B cell (primary cell): Measurements from ENCODE around the gene CRYBA4. TPM values are rescaled to one million over a fixed set of nuclear protein-coding genes. Genes with fewer than 3 reads are reported as not detected.

Source experiments
- ATAC-seq: fragments of 200-7000 bp; cut with Tn5 transposase; one replicate; pipeline ENCODE4 v1.10.0; 2021; ENCODE audit warnings: low read depth, mild to moderate bottlenecking, moderate number of reproducible peaks, moderate library complexity
- CTCF ChIA-PET: fragments of 350-600 bp; sonication (Branson Sonifier 250); formaldehyde crosslinking; loops from one replicate; lab custom pipeline; 2021; ENCODE audit warnings: antibody characterized with exemption, inconsistent platforms; lab: Charles Lee
- POLR2A ChIA-PET: fragments of 350-600 bp; sonication (Branson Sonifier 250); formaldehyde crosslinking; loops from one replicate; lab custom pipeline; 2021; ENCODE audit warnings: antibody characterized with exemption; lab: Charles Lee
- DNase-seq: peaks from one replicate; pipeline ENCODE4 v3.0.0; 2013
- H2AFZ ChIP-seq: 2 replicates; pipeline ENCODE4 v1.6.1; 2012; ENCODE audit warnings: mild to moderate bottlenecking, low read depth, low read length; ENCODE audit not compliant: insufficient read depth, poor library complexity, severe bottlenecking
- H3K27ac ChIP-seq, 2 donors: 1 replicate in 1 of 2; 2 replicates in 1 of 2; pipeline ENCODE4 v1.5.1; 2012 to 2013; ENCODE audit warnings: low read length in 2 of 2, mild to moderate bottlenecking in 2 of 2, moderate library complexity in 1 of 2
- H3K27me3 ChIP-seq, 4 experiments: fragments of 200-600 bp in 1 of 4; sonication (generic) in 1 of 4; replicated peaks in 1 of 4; 1 replicate in 2 of 4; 2 replicates in 2 of 4; pipeline versions ENCODE4 v1.6.1 to v1.7.0; 2013 to 2016; ENCODE audit warnings: low read length in 3 of 4, mild to moderate bottlenecking in 2 of 4, mixed read lengths in 1 of 4, moderate library complexity in 1 of 4; ENCODE audit not compliant: insufficient read depth in 4 of 4, control insufficient read depth in 3 of 4; ENCODE audit errors: control extremely low read depth in 1 of 4
- H3K36me3 ChIP-seq, 2 experiments: replicated peaks in 1 of 2; 1 replicate in 1 of 2; 2 replicates in 1 of 2; pipeline versions ENCODE4 v1.6.1 to v1.7.1; 2013; ENCODE audit warnings: low read length in 1 of 2; ENCODE audit not compliant: insufficient read depth in 2 of 2, control insufficient read depth in 1 of 2; ENCODE audit errors: control extremely low read depth in 1 of 2, extremely low read depth in 1 of 2
- H3K4me1 ChIP-seq, 2 donors: fragments of 200-600 bp in 1 of 2; sonication (generic) in 1 of 2; 1 replicate in 1 of 2; 2 replicates in 1 of 2; pipeline versions ENCODE4 v1.5.1 to v1.6.1; 2013 to 2017; ENCODE audit warnings: low read length in 2 of 2; ENCODE audit not compliant: control insufficient read depth in 2 of 2, insufficient read depth in 2 of 2
- H3K4me2 ChIP-seq: replicated peaks from 2 replicates; pipeline ENCODE3; 2012; ENCODE audit warnings: mild to moderate bottlenecking, low read depth, low read length; ENCODE audit not compliant: poor library complexity, severe bottlenecking
- H3K4me3 ChIP-seq, 5 experiments: fragments of 200-600 bp in 1 of 5; sonication (generic) in 1 of 5; 1 replicate in 3 of 5; 2 replicates in 2 of 5; pipeline versions ENCODE4 v1.5.1 to v1.7.0; 2011 to 2016; ENCODE audit warnings: low read length in 4 of 5, mild to moderate bottlenecking in 4 of 5, low read depth in 2 of 5, control low read depth in 1 of 5, moderate library complexity in 1 of 5; ENCODE audit not compliant: insufficient read depth in 1 of 5; ENCODE audit errors: control extremely low read depth in 1 of 5, extremely low read depth in 1 of 5
- H3K79me2 ChIP-seq: fragments of 200-600 bp; sonication (generic); one replicate; pipeline ENCODE4 v1.6.0; 2016; ENCODE audit warnings: low read length; ENCODE audit not compliant: control insufficient read depth, insufficient read depth
- H3K9ac ChIP-seq: fragments of 200-600 bp; sonication (generic); 2 replicates; pipeline ENCODE4 v1.6.1; 2017; ENCODE audit warnings: mild to moderate bottlenecking, low read length, moderate library complexity
- H3K9me3 ChIP-seq, 3 donors: one replicate each; pipeline versions ENCODE4 v1.6.1 to v1.7.1; 2013; ENCODE audit warnings: low read length in 2 of 3; ENCODE audit not compliant: control insufficient read depth in 2 of 3, insufficient read depth in 1 of 3; ENCODE audit errors: control extremely low read depth in 1 of 3
- H4K20me1 ChIP-seq: 2 replicates; pipeline ENCODE4 v1.6.0; 2012; ENCODE audit warnings: mild to moderate bottlenecking, low read length; ENCODE audit not compliant: insufficient read depth, control insufficient read depth, poor library complexity, severe bottlenecking
- H3K27ac Mint-ChIP-seq: one replicate; pipeline ENCODE4 v1.8.0; 2021; ENCODE audit warnings: mixed read lengths
- H3K27me3 Mint-ChIP-seq: one replicate; pipeline ENCODE4 v1.8.0; 2021; ENCODE audit warnings: mixed read lengths
- H3K4me1 Mint-ChIP-seq: one replicate; pipeline ENCODE4 v1.8.0; 2021; ENCODE audit warnings: mixed read lengths
- H3K4me3 Mint-ChIP-seq: one replicate; pipeline ENCODE4 v1.8.0; 2021; ENCODE audit warnings: mixed read lengths
- H3K9me3 Mint-ChIP-seq: one replicate; pipeline ENCODE4 v1.8.0; 2022; ENCODE audit warnings: mixed read lengths; ENCODE audit not compliant: insufficient read depth
- CTCF ChIP-seq: fragments of 200-600 bp; IDR thresholded peaks from one replicate; pipeline ENCODE4 v1.8.0; 2022; ENCODE audit warnings: antibody characterized with exemption, mild to moderate bottlenecking
- EZH2 ChIP-seq: IDR thresholded peaks from 2 replicates; pipeline ENCODE4 v1.6.1; 2012; ENCODE audit warnings: borderline replicate concordance, low read depth, mild to moderate bottlenecking, moderate library complexity, low read length; ENCODE audit not compliant: insufficient read depth, poor library complexity, severe bottlenecking
- WGBS: methylation state at CpG from one replicate; pipeline ENCODE4 v1.1.5; 2013; ENCODE audit warnings: missing lambda C conversion rate; ENCODE audit not compliant: insufficient coverage; 5-methylcytosine and 5-hydroxymethylcytosine counted together
- intact Hi-C: fragments of 100-400 bp; cut with micrococcal nuclease; formaldehyde crosslinking; loops from one replicate; pipeline ENCODE4 v1.10.0; 2022
- polyA plus RNA-seq: library from polyadenylated mRNA; depleted of rRNA; stranded (reverse); fragments of >200 nt; gene quantifications from 2 replicates; pipeline ENCODE4 v1.2.3, GENCODE V29; 2012
- total RNA-seq, 2 donors: library from RNA; stranded (reverse); fragments of 120-200 nt in 1 of 2; gene quantifications; 1 replicate in 1 of 2; 2 replicates in 1 of 2; pipeline versions ENCODE4 v1.2.3 to v1.2.4, GENCODE V29; 2013 to 2022

Gene CRYBA4
- total and polyA plus RNA-seq, 2 donors (not counting 1 experiment from before 2014, with no cell fraction given) = not detected

DNA sequence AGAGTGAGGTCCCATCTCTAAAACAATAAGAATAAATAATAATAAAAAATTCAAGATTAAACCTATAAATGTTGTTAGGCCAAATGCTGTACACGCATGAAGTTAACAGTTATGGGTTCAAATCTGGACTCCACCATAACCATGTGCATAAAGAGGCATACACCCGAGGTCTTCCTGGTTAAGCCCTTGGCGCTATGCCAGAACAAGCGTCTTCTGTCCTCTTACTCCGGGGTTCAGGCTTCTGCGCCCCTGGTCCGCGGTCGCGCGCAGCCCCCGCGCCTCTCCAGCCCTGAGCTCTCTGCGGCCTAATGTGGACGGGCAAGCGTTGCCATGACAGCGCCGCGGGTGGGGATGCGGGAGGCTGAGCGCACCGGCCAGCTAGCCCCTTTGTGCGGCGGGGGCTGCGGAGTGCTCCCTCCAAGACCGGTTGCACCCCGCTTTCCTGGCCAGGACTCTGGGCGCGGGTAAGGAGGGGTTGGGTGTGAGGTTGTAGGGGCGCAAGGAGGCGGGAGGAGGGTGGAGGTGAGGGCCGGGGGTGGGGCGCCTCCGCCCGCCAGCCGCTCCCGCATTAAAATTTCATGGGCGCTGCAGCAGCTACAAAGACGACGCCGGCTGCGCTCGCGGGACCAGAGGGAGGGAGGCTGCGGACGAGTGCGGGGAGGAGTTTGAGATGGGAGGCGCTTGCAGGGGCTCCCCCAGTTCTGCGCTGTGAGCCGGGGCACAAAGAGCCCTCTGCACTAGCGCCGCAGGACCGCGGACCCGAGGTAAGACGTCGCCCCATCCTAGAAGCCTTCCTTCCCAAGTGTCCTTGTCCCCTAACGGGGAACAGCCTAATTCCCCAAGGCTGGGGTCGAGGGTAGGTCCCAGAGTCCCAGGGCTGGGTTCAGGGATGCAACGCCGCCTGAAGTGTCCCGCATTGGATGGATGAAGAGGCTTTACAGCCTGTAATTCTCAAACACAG lies 35.4 kb downstream of the CRYBA4 start, which contains the start of gene MIAT:
Gene MIAT, plus strand, starts transcription at position 698 of the 961 bp plus-strand sequence.
- DNase-seq (peak; percentile 70), ATAC-seq (peak; percentile 69)
- Histone ChIP-seq H3K4me2 (peak within 1 kb of the TSS; percentile 87), H3K9ac (peak within 1 kb of the TSS; percentile 74), H3K4me3 (peak within 1 kb of the TSS; percentile 28 to 72 (median 56)), H2AFZ (peak within 1 kb of the TSS; percentile 78), H3K4me1 (peaks cover 26 to 29% of the 10 kb centered on the region in 2 donors), H4K20me1 (no peaks in the 10 kb centered on the region), H3K79me2 (no peaks in the 10 kb centered on the region), H3K9me3 (no peaks in the 10 kb centered on the region), H3K27ac (no peak within 1 kb of the TSS), H3K27me3 (peaks cover 0 to 32% (median 14%) of the 10 kb centered on the region in 4 experiments), H3K36me3 (no peaks in the 10 kb centered on the region)
- no peak for TF ChIP-seq CTCF
- peak; percentile 52 for TF ChIP-seq EZH2
- peaks cover 20% of the 10 kb centered on the region for H3K4me1 Mint-ChIP-seq
- peak within 1 kb of the TSS; percentile 95 for H3K4me3 Mint-ChIP-seq
- H3K9me3 Mint-ChIP-seq = no peaks in the 10 kb centered on the region
- H3K27ac Mint-ChIP-seq = peak within 1 kb of the TSS; percentile 67
- POLR2A ChIA-PET = interaction anchor here (1.0 kb wide), 1 partner anchor 145 kb away, joined by 3 read pairs; the partner anchor contains the start of gene TFIP11
- intact Hi-C loops = no loop called here
- CTCF ChIA-PET = interaction anchor here (1.4 kb wide), 1 partner anchor 10 kb away, joined by 3 read pairs; no protein-coding TSS in a partner anchor
- H3K27me3 Mint-ChIP-seq = peaks cover 12% of the 10 kb centered on the region
- 4% methylated on average over 56 of the region's 62 CpGs for WGBS
